ENCODE results near the gene UQCR10. TPM values are rescaled to one million over a fixed set of nuclear protein-coding genes. Genes with fewer than 3 reads are reported as not detected.
A peak's percentile ranks its signal among the peaks of the same experiment; 100 is the strongest.

UQCR10 gene
- total RNA-seq, 2 donors from 2014 or later, result 125 to 137 TPM

GRCh38 chr22:29813126-29813525 is 46.0 kb downstream of the UQCR10 start:
- no peak for DNase-seq (ENCODE audit: low spot score)
- Histone ChIP-seq H3K4me3 (no peak overlapping the region), H3K4me1 (peaks cover 0 to 24% of the 10 kb centered on the region in 2 donors), H3K27ac (no peak overlapping the region), H3K9me3 (no peaks in the 10 kb centered on the region), H3K36me3 (peaks cover 62% of the 10 kb centered on the region), H3K27me3 (no peaks in the 10 kb centered on the region)
- TF ChIP-seq CTCF (IDR thresholded peaks at IDR 0.05), result no peak

DNA sequence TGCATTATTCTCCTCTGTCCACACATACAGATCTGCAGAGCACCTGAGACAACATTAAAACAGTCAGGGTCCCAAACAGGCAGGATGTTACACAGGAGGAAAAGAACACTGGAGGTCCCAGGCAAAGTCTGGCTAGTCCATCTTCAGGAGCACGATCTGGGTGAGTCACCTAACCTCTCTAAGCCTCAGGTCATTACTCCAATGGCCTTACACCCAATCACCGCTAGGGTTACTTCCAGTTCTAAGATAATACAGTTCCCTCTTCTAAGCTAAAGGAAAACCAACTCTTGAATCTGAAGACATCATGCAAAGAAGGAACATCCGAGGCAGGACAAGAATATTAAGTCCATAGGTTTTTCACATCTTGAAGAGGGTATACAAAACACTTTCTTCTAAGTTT is 46.4 kb downstream of the UQCR10 start:
- Histone ChIP-seq H3K27me3 (no peaks in the 10 kb centered on the region), H3K27ac (no peak overlapping the region), H3K9me3 (no peaks in the 10 kb centered on the region), H3K36me3 (peaks cover 59% of the 10 kb centered on the region), H3K4me3 (no peak overlapping the region), H3K4me1 (peaks cover 0 to 24% of the 10 kb centered on the region in 2 donors)
- DNase-seq (ENCODE audit: low spot score), result no peak
- TF ChIP-seq CTCF (IDR thresholded peaks at IDR 0.05), result no peak

- Histone ChIP-seq H3K27me3 (no peaks in the 10 kb centered on the region), H3K4me3 (no peak overlapping the region), H3K27ac (no peak overlapping the region), H3K9me3 (no peaks in the 10 kb centered on the region), H3K36me3 (peaks cover 59% of the 10 kb centered on the region), H3K4me1 (peaks cover 0 to 24% of the 10 kb centered on the region in 2 donors)
- TF ChIP-seq CTCF (IDR thresholded peaks at IDR 0.05), result no peak
- no peak for DNase-seq (ENCODE audit: low spot score)
Observed at GRCh38 chr22:29814003-29814402, 46.8 kb downstream of the UQCR10 start.

- Histone ChIP-seq H3K4me1 (peaks cover 0 to 24% of the 10 kb centered on the region in 2 donors), H3K4me3 (no peak overlapping the region), H3K36me3 (peaks cover 61% of the 10 kb centered on the region), H3K27ac (peak overlapping the region in 1 of 2 donors; percentile 60), H3K27me3 (no peaks in the 10 kb centered on the region), H3K9me3 (no peaks in the 10 kb centered on the region)
- no peak for TF ChIP-seq CTCF (IDR thresholded peaks at IDR 0.05)
- no peak for DNase-seq (ENCODE audit: low spot score)
Observed at GRCh38 chr22:29815580-29815979, 48.4 kb downstream of the UQCR10 start.

DNA sequence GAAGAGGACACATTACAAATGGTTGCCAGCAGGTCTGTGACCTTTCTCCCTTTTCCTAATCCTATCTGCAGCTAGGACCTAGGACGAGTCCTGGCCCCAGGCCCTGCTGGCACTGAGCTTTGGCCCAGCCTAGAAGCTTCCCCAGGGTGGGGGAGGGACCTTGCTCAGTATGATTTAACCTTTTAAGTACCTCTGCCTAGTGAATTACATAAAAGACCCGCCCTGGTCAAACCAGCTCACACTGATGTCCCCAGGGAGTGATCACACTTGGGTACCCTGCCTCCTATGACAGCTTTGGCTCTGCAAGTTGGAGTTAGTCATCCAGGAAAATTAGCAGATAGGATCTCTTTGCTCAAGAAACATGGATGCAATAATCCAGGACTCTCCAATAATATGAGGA is 49.0 kb downstream of the UQCR10 start:
- TF ChIP-seq CTCF (IDR thresholded peaks at IDR 0.05), result no peak
- peak; percentile 72 for DNase-seq (ENCODE audit: low spot score)
- Histone ChIP-seq H3K4me1 (peaks cover 0 to 26% of the 10 kb centered on the region in 2 donors), H3K27me3 (no peaks in the 10 kb centered on the region), H3K36me3 (peaks cover 57% of the 10 kb centered on the region), H3K4me3 (no peak overlapping the region), H3K27ac (peak overlapping the region in 1 of 2 donors; percentile 60), H3K9me3 (no peaks in the 10 kb centered on the region)

GRCh38 chr22:29816539-29816938 is 49.4 kb downstream of the UQCR10 start:
- Histone ChIP-seq H3K36me3 (peaks cover 52% of the 10 kb centered on the region), H3K27me3 (no peaks in the 10 kb centered on the region), H3K4me1 (peaks cover 0 to 31% of the 10 kb centered on the region in 2 donors), H3K9me3 (no peaks in the 10 kb centered on the region), H3K27ac (peak overlapping the region in 1 of 2 donors; percentile 60), H3K4me3 (no peak overlapping the region)
- DNase-seq (ENCODE audit: low spot score), result no peak
- no peak for TF ChIP-seq CTCF (IDR thresholded peaks at IDR 0.05)
